ENCODE measurements around the gene TBC1D3I.
"Not testable (repeated sequence)": the region's sequence is repeated elsewhere in the genome, so short reads cannot be mapped to it uniquely, and the experiment has no call there.

The TBC1D3I gene

DNA sequence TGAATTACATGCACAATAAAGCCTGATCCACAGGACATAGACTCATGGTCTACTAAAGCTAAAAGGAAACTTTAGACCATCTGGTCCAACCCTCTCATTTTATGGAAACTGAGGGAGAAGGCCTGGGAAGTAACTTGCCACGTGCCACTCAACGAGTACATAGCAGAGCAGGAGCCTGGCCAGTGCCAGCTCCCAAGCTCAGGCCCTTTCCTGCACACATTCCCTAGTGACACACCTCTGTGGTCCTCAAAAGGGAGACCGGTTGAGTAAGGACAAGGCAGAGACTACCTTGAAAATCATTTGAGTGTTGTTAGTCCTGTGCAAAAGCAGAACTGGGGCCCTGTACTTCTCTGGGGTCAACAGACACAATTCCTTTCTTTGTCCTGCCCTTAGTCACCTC, 50.7 kb downstream of the TBC1D3I start:
- Histone ChIP-seq H3K4me3 (ENCODE audit: low read length) (no peak overlapping the region), H3K9me2 (replicated peaks; ENCODE audit: control insufficient read depth, low read length) (no peaks in the 10 kb centered on the region), H3K27ac (ENCODE audit: low read depth, low read length) (no peak overlapping the region), H3K4me2 (ENCODE audit: low read length) (no peak overlapping the region), H3F3A (ENCODE audit: control insufficient read depth, insufficient read depth) (no peaks in the 10 kb centered on the region), H3K9me3 (ENCODE audit: control insufficient read depth, insufficient read depth, low read length) (no peaks in the 10 kb centered on the region), H3K4me1 (ENCODE audit: control insufficient read depth, low read length) (peaks cover 31% of the 10 kb centered on the region), H3K79me2 (ENCODE audit: control insufficient read depth, low read length) (no peaks in the 10 kb centered on the region), H4K20me1 (ENCODE audit: control insufficient read depth, insufficient read depth, low read depth, low read length) (no peaks in the 10 kb centered on the region), H3K27me3 (ENCODE audit: control insufficient read depth, low read length) (no peaks in the 10 kb centered on the region; the same call in 1 of the 2 replicates), H3K36me3 (ENCODE audit: control insufficient read depth, low read length) (no peaks in the 10 kb centered on the region)
- TF ChIP-seq, protein P1, sequence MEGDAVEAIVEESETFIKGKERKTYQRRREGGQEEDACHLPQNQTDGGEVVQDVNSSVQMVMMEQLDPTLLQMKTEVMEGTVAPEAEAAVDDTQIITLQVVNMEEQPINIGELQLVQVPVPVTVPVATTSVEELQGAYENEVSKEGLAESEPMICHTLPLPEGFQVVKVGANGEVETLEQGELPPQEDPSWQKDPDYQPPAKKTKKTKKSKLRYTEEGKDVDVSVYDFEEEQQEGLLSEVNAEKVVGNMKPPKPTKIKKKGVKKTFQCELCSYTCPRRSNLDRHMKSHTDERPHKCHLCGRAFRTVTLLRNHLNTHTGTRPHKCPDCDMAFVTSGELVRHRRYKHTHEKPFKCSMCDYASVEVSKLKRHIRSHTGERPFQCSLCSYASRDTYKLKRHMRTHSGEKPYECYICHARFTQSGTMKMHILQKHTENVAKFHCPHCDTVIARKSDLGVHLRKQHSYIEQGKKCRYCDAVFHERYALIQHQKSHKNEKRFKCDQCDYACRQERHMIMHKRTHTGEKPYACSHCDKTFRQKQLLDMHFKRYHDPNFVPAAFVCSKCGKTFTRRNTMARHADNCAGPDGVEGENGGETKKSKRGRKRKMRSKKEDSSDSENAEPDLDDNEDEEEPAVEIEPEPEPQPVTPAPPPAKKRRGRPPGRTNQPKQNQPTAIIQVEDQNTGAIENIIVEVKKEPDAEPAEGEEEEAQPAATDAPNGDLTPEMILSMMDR (IDR thresholded peaks at IDR 0.05; ENCODE audit: low read depth, low read length, poor library complexity, severe bottlenecking) = no peak
- TF ChIP-seq EZH2phosphoT487 (IDR thresholded peaks at IDR 0.05; ENCODE audit: borderline replicate concordance, low read length) = no peak

DNA sequence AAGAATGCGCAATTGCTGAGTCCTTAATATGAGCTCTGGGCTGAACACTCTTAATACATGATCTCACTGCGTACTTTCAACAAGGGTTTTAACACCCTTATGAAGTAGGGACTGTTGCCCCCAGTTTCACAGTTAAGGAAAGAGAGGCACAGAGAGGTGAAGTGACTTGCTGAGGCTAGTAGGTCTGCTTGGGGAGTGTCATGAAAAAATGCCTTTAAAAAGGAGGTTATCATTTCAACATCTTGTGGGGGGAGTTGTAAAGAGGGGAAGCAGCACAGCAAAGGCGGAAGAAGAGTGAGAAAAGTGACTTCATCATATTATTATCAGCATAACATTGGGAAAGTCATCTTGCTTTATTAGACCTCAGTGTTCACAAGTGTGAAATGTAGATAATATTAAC, 51.4 kb downstream of the TBC1D3I start:
- Histone ChIP-seq H3K27ac (ENCODE audit: low read depth, low read length) (no peak overlapping the region), H3K27me3 (ENCODE audit: control insufficient read depth, low read length) (no peaks in the 10 kb centered on the region; the same call in 1 of the 2 replicates), H3K4me2 (ENCODE audit: low read length) (no peak overlapping the region), H3K9me2 (replicated peaks; ENCODE audit: control insufficient read depth, low read length) (no peaks in the 10 kb centered on the region), H3K9me3 (ENCODE audit: control insufficient read depth, insufficient read depth, low read length) (no peaks in the 10 kb centered on the region), H3K36me3 (ENCODE audit: control insufficient read depth, low read length) (no peaks in the 10 kb centered on the region), H3K4me1 (ENCODE audit: control insufficient read depth, low read length) (peaks cover 31% of the 10 kb centered on the region), H3F3A (ENCODE audit: control insufficient read depth, insufficient read depth) (no peaks in the 10 kb centered on the region), H3K4me3 (ENCODE audit: low read length) (no peak overlapping the region), H4K20me1 (ENCODE audit: control insufficient read depth, insufficient read depth, low read depth, low read length) (no peaks in the 10 kb centered on the region), H3K79me2 (ENCODE audit: control insufficient read depth, low read length) (no peaks in the 10 kb centered on the region)
- no peak for TF ChIP-seq EZH2phosphoT487 (IDR thresholded peaks at IDR 0.05; ENCODE audit: borderline replicate concordance, low read length)
- TF ChIP-seq, protein P1 (IDR thresholded peaks at IDR 0.05; ENCODE audit: low read depth, low read length, poor library complexity, severe bottlenecking) = no peak

DNA sequence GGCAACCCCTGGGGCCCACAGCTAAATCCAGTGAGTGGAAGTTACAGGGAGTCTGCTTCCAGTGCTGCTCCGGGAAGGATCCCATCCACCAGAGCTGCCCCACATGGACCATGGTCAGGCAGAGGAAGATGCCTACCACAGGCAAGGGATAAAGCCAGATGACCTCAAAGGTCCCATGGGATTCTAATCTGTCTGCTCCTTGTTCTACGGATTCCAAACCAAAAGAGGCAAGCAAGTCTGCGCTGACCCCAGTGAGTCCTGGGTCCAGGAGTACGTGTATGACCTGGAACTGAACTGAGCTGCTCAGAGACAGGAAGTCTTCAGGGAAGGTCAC, 52.1 kb downstream of the TBC1D3I start:
- Histone ChIP-seq H3K27ac (ENCODE audit: low read depth, low read length) (no peak overlapping the region), H3F3A (ENCODE audit: control insufficient read depth, insufficient read depth) (no peaks in the 10 kb centered on the region), H3K4me1 (ENCODE audit: control insufficient read depth, low read length) (peaks cover 34% of the 10 kb centered on the region), H3K4me3 (ENCODE audit: low read length) (no peak overlapping the region), H4K20me1 (ENCODE audit: control insufficient read depth, insufficient read depth, low read depth, low read length) (no peaks in the 10 kb centered on the region), H3K36me3 (ENCODE audit: control insufficient read depth, low read length) (no peaks in the 10 kb centered on the region), H3K79me2 (ENCODE audit: control insufficient read depth, low read length) (no peaks in the 10 kb centered on the region), H3K4me2 (ENCODE audit: low read length) (no peak overlapping the region), H3K27me3 (ENCODE audit: control insufficient read depth, low read length) (no peaks in the 10 kb centered on the region; the same call in 1 of the 2 replicates), H3K9me2 (replicated peaks; ENCODE audit: control insufficient read depth, low read length) (no peaks in the 10 kb centered on the region), H3K9me3 (ENCODE audit: control insufficient read depth, insufficient read depth, low read length) (no peaks in the 10 kb centered on the region)
- TF ChIP-seq, protein P1 (IDR thresholded peaks at IDR 0.05; ENCODE audit: low read depth, low read length, poor library complexity, severe bottlenecking) = no peak
- TF ChIP-seq EZH2phosphoT487 (IDR thresholded peaks at IDR 0.05; ENCODE audit: borderline replicate concordance, low read length) = no peak

DNA sequence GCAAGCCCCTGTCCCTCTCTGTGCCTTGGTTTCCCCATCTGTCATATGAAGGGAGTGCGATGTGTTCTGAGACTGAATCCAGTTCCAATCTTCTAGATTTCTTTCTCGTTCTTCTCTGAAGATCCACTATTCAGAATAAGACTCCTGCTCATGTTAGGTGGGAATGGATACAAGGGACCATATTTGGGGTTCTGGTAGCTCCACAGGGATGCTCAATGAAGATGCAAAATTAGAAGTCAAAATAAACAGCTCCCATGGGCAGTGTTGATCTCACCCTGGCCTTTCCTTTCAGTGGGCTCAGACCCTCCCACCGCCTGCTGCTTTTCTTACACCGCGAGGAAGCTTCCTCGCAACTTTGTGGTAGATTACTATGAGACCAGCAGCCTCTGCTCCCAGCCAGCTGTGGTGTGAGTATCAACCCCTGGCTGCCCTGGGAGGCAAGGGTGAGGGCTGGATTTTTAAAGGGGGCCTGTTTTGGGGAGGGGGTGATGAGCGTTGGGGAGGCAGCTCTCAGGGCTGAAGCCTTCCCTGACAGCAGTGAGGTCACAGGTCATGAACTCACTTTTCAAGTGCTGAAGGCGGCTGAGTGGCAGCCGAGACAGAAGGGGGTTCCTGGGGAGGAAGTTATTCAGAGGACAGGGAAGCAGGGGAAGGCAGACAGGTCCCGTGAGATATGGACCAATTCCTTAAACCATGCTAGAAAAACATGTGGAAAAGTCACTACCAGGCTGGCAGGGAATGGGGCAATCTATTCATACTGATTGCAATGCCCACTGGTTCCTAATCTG, 52.7 kb downstream of the TBC1D3I start:
- H3K4me1 ChIP-seq (ENCODE audit: control insufficient read depth, low read length) = peaks cover 39% of the 10 kb centered on the region
- H3K36me3 ChIP-seq (ENCODE audit: control insufficient read depth, low read length); H3F3A ChIP-seq (ENCODE audit: control insufficient read depth, insufficient read depth); H4K20me1 ChIP-seq (ENCODE audit: control insufficient read depth, insufficient read depth, low read depth, low read length); H3K4me3 ChIP-seq (ENCODE audit: low read length); H3K4me2 ChIP-seq (ENCODE audit: low read length); H3K9me3 ChIP-seq (ENCODE audit: control insufficient read depth, insufficient read depth, low read length); H3K79me2 ChIP-seq (ENCODE audit: control insufficient read depth, low read length); H3K27me3 ChIP-seq (ENCODE audit: control insufficient read depth, low read length); H3K27ac ChIP-seq (ENCODE audit: low read depth, low read length); H3K9me2 ChIP-seq (replicated peaks; ENCODE audit: control insufficient read depth, low read length): not testable (repeated sequence)

DNA sequence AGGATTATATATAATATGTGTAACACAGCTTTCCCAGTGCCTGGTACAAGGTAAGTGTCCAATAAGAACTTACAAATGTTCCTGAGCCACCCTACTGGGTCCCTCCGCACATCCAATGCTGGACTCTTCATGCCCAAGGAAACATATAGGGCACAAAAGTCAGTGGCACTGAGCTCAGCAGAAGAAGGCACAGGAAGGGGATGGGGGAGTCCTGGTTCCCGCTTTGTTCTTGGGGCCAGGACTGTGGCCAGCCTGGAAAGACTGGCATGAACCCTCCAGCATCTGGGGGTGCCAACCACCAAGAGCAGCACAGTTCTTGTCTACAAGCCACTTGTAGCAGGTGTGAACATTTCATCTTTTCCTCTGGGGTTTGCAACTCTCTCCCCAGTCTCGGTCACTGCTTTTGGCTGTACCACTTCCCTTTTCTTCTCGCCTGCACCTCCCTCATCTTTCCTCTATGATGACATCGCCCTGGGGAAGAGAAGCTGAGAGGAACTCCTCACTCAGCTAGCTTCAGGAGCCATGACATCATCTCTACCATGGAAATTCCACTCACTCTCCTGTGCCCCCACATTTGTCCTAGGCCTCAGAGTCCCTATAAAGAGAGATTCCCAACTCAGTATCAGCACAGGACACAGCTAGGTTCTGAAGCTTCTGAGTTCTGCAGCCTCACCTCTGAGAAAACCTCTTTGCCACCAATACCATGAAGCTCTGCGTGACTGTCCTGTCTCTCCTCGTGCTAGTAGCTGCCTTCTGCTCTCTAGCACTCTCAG, 53.7 kb downstream of the TBC1D3I start, which contains the start of gene CCL4L2:
Gene CCL4L2 (plus strand): TSS at position 625 of the 773 bp plus-strand sequence.
- H3K27ac ChIP-seq (ENCODE audit: low read depth, low read length); H3K9me3 ChIP-seq (ENCODE audit: control insufficient read depth, insufficient read depth, low read length); H4K20me1 ChIP-seq (ENCODE audit: control insufficient read depth, insufficient read depth, low read depth, low read length); H3K36me3 ChIP-seq (ENCODE audit: control insufficient read depth, low read length); H3K9me2 ChIP-seq (replicated peaks; ENCODE audit: control insufficient read depth, low read length); H3F3A ChIP-seq (ENCODE audit: control insufficient read depth, insufficient read depth); H3K27me3 ChIP-seq (ENCODE audit: control insufficient read depth, low read length); H3K79me2 ChIP-seq (ENCODE audit: control insufficient read depth, low read length): not testable (repeated sequence)
- Histone ChIP-seq H3K4me3 (ENCODE audit: low read length) (0 out of 2 replicates have a peak within 1 kb of the TSS, but pooled peaks have one; percentile 6), H3K4me1 (ENCODE audit: control insufficient read depth, low read length) (peaks cover 46% of the 10 kb centered on the region), H3K4me2 (ENCODE audit: low read length) (peak within 1 kb of the TSS; percentile 45)
